ENCODE results near the gene BSN.

Gene BSN

GRCh38 chr3:49675912-49676311, 121.6 kb downstream of the BSN start:
- Histone ChIP-seq H3K4me1 (ENCODE audit: control insufficient read depth, insufficient read depth, low read length) (no peaks in the 10 kb centered on the region), H3K36me3 (ENCODE audit: control insufficient read depth in 2 of 2, insufficient read depth in 1 of 2, low read length in 2 of 2) (peaks cover 0 to 57% of the 10 kb centered on the region in 2 experiments; a peak in 1 of 3 replicates), H3K4me3 (ENCODE audit: low read depth, low read length) (no peak overlapping the region), H3K27ac (ENCODE audit: extremely low read depth, low read depth, low read length) (no peak overlapping the region), H3K9me3 (ENCODE audit: control insufficient read depth, insufficient read depth, low read depth, low read length) (no peaks in the 10 kb centered on the region)
- ChIA-PET CTCF (no interaction called here), POLR2A (no interaction called here)
- TF ChIP-seq ZBTB21 (tag by site-specific recombination; IDR thresholded peaks at IDR 0.05) (no peak), ZNF18 (tag by site-specific recombination; IDR thresholded peaks at IDR 0.05) (no peak), ZNF654 (tag by site-specific recombination; IDR thresholded peaks at IDR 0.05; ENCODE audit: low read depth) (no peak), ZNF660 (tag by site-specific recombination; IDR thresholded peaks at IDR 0.05) (no peak), GLI4 (tag by site-specific recombination; IDR thresholded peaks at IDR 0.05) (no peak), ZNF624 (tag by site-specific recombination; IDR thresholded peaks at IDR 0.05) (no peak), ZNF792 (tag by site-specific recombination; IDR thresholded peaks at IDR 0.05) (no peak), SCRT1 (tag by site-specific recombination; IDR thresholded peaks at IDR 0.05; ENCODE audit: borderline replicate concordance) (no peak), ZNF548 (tag by site-specific recombination; IDR thresholded peaks at IDR 0.05) (no peak), ZNF626 (tag by site-specific recombination; IDR thresholded peaks at IDR 0.05) (no peak)
- TF ChIP-seq, protein P1, sequence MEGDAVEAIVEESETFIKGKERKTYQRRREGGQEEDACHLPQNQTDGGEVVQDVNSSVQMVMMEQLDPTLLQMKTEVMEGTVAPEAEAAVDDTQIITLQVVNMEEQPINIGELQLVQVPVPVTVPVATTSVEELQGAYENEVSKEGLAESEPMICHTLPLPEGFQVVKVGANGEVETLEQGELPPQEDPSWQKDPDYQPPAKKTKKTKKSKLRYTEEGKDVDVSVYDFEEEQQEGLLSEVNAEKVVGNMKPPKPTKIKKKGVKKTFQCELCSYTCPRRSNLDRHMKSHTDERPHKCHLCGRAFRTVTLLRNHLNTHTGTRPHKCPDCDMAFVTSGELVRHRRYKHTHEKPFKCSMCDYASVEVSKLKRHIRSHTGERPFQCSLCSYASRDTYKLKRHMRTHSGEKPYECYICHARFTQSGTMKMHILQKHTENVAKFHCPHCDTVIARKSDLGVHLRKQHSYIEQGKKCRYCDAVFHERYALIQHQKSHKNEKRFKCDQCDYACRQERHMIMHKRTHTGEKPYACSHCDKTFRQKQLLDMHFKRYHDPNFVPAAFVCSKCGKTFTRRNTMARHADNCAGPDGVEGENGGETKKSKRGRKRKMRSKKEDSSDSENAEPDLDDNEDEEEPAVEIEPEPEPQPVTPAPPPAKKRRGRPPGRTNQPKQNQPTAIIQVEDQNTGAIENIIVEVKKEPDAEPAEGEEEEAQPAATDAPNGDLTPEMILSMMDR (tag by site-specific recombination; IDR thresholded peaks at IDR 0.05): no peak
- TF ChIP-seq, protein P2, sequence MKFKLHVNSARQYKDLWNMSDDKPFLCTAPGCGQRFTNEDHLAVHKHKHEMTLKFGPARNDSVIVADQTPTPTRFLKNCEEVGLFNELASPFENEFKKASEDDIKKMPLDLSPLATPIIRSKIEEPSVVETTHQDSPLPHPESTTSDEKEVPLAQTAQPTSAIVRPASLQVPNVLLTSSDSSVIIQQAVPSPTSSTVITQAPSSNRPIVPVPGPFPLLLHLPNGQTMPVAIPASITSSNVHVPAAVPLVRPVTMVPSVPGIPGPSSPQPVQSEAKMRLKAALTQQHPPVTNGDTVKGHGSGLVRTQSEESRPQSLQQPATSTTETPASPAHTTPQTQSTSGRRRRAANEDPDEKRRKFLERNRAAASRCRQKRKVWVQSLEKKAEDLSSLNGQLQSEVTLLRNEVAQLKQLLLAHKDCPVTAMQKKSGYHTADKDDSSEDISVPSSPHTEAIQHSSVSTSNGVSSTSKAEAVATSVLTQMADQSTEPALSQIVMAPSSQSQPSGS (tag by site-specific recombination; IDR thresholded peaks at IDR 0.05; ENCODE audit: low read depth): no peak
- TF ChIP-seq, protein P3, sequence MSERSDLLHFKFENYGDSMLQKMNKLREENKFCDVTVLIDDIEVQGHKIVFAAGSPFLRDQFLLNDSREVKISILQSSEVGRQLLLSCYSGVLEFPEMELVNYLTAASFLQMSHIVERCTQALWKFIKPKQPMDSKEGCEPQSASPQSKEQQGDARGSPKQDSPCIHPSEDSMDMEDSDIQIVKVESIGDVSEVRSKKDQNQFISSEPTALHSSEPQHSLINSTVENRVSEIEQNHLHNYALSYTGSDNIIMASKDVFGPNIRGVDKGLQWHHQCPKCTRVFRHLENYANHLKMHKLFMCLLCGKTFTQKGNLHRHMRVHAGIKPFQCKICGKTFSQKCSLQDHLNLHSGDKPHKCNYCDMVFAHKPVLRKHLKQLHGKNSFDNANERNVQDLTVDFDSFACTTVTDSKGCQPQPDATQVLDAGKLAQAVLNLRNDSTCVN (tag by site-specific recombination; optimal IDR thresholded peaks at IDR 0.05): no peak

- Histone ChIP-seq H3K4me3 (ENCODE audit: low read depth, low read length) (no peak overlapping the region), H3K4me1 (ENCODE audit: control insufficient read depth, insufficient read depth, low read length) (no peaks in the 10 kb centered on the region), H3K36me3 (ENCODE audit: control insufficient read depth in 2 of 2, insufficient read depth in 1 of 2, low read length in 2 of 2) (peaks cover 0 to 91% of the 10 kb centered on the region in 2 experiments; a peak in 1 of 3 replicates), H3K27ac (ENCODE audit: extremely low read depth, low read depth, low read length) (no peak overlapping the region), H3K9me3 (ENCODE audit: control insufficient read depth, insufficient read depth, low read depth, low read length) (no peaks in the 10 kb centered on the region)
- TF ChIP-seq ZNF792 (tag by site-specific recombination; IDR thresholded peaks at IDR 0.05): no peak
- TF ChIP-seq ZNF280C (tag by site-specific recombination; IDR thresholded peaks at IDR 0.05): no peak
- no peak for TF ChIP-seq ZNF394 (tag by site-specific recombination; IDR thresholded peaks at IDR 0.05; ENCODE audit: borderline replicate concordance)
- no peak for TF ChIP-seq ZSCAN23 (tag by site-specific recombination; IDR thresholded peaks at IDR 0.05)
- no peak for TF ChIP-seq ZNF433 (tag by site-specific recombination; IDR thresholded peaks at IDR 0.05; ENCODE audit: low read depth)
- TF ChIP-seq ZBTB6 (tag by site-specific recombination; IDR thresholded peaks at IDR 0.05): no peak
- no peak for TF ChIP-seq ZNF585B (tag by site-specific recombination; IDR thresholded peaks at IDR 0.05)
- TF ChIP-seq ZNF214 (tag by site-specific recombination; IDR thresholded peaks at IDR 0.05; ENCODE audit: borderline replicate concordance): no peak
- POLR2A ChIA-PET: interaction anchor here (1.1 kb wide), 1 partner anchor 9 kb away, joined by 4 read pairs; the partner anchor contains the start of genes MST1 and RNF123
- CTCF ChIA-PET: interaction anchor here (0.6 to 0.8 kb wide), 2 partner anchors 61 to 141 kb away, joined by 4 read pairs; no protein-coding TSS in a partner anchor
Measured at GRCh38 chr3:49680493-49681231, 126.4 kb downstream of the BSN start.
